SK-N-SH (cell line): ENCODE data around the gene EIPR1. TPM values are rescaled to one million over a fixed set of nuclear protein-coding genes. Genes with fewer than 3 reads are reported as not detected.
A peak's percentile ranks its signal among the peaks of the same experiment; 100 is the strongest.

Experiments
- CTCF ChIA-PET: fragments of 300-600, 350-600 bp; formaldehyde crosslinking; extraction: SDS; loops from one replicate; lab custom pipeline; 2021; lab: Yijun Ruan, JAX
- POLR2A ChIA-PET: fragments of 350-600 bp; sonication (Branson Sonifier 250); formaldehyde crosslinking; extraction: SDS; loops from one replicate; lab custom pipeline; 2020; ENCODE audit warnings: antibody characterized with exemption, inconsistent platforms; lab: Yijun Ruan, JAX
- DNase-seq: peaks from one replicate; pipeline ENCODE4 v3.0.0; 2012
- H2AFZ ChIP-seq: fragments of 200-600 bp; sonication (generic); 2 replicates; pipeline ENCODE4 v1.8.1; 2016; ENCODE audit warnings: antibody characterized with exemption, mild to moderate bottlenecking, low read depth
- H3F3A ChIP-seq: fragments of 200-600 bp; sonication (generic); replicated peaks from 2 replicates; pipeline ENCODE3; 2016; ENCODE audit warnings: antibody characterized with exemption, mild to moderate bottlenecking; ENCODE audit not compliant: insufficient read depth
- H3K27ac ChIP-seq, 2 experiments: fragments of 200-500 bp in 1 of 2; fragments of 200-600 bp in 1 of 2; sonication (Bioruptor generic) in 1 of 2; sonication (generic), shearing (Covaris generic) in 1 of 2; 2 replicates each; pipeline versions ENCODE4 v1.5.1 to v1.6.1; 2014 to 2016; ENCODE audit warnings: low read depth in 2 of 2, inconsistent platforms in 1 of 2, low read length in 1 of 2, mild to moderate bottlenecking in 1 of 2, mixed read lengths in 1 of 2
- H3K27me3 ChIP-seq: fragments of 200-600 bp; sonication (generic), shearing (Covaris generic); 2 replicates; pipeline ENCODE4 v1.6.1; 2016; ENCODE audit warnings: mixed run types; ENCODE audit not compliant: insufficient read depth
- H3K36me3 ChIP-seq, 2 experiments: fragments of 200-500 bp in 1 of 2; fragments of 200-600 bp in 1 of 2; sonication (Bioruptor generic) in 1 of 2; sonication (generic) in 1 of 2; replicated peaks in 1 of 2; 2 replicates each; pipeline versions ENCODE3 to v1.5.1; 2014 to 2016; ENCODE audit warnings: low read length in 1 of 2, mild to moderate bottlenecking in 1 of 2; ENCODE audit not compliant: insufficient read depth in 2 of 2, control insufficient read depth in 1 of 2
- H3K4me1 ChIP-seq, 2 experiments: fragments of 200-500 bp in 1 of 2; fragments of 200-600 bp in 1 of 2; sonication (Bioruptor generic) in 1 of 2; sonication (generic), shearing (Covaris generic) in 1 of 2; 2 replicates each; pipeline versions ENCODE4 v1.5.1 to v1.6.1; 2014 to 2016; ENCODE audit warnings: low read depth in 1 of 2, low read length in 1 of 2, mixed run types in 1 of 2; ENCODE audit not compliant: insufficient read depth in 2 of 2, control insufficient read depth in 1 of 2
- H3K4me2 ChIP-seq: fragments of 200-600 bp; sonication (generic), shearing (Covaris generic); 2 replicates; pipeline ENCODE4 v1.6.1; 2017; ENCODE audit warnings: mixed run types
- H3K4me3 ChIP-seq, 2 experiments: fragments of 200-500 bp in 1 of 2; fragments of 200-600 bp in 1 of 2; sonication (Bioruptor generic) in 1 of 2; sonication (generic), shearing (Covaris generic) in 1 of 2; 2 replicates each; pipeline versions ENCODE4 v1.5.1 to v1.8.1; 2014 to 2016; ENCODE audit warnings: low read depth in 2 of 2, inconsistent platforms in 1 of 2, low read length in 1 of 2, mild to moderate bottlenecking in 1 of 2, mixed read lengths in 1 of 2, moderate library complexity in 1 of 2
- H3K79me2 ChIP-seq: fragments of 200-600 bp; sonication (generic); 2 replicates; pipeline ENCODE4 v1.8.1; 2017; ENCODE audit warnings: mild to moderate bottlenecking; ENCODE audit not compliant: insufficient read depth
- H3K9ac ChIP-seq: fragments of 200-600 bp; sonication (generic); 2 replicates; pipeline ENCODE4 v1.6.1; 2017; ENCODE audit warnings: mixed run types
- H3K9me2 ChIP-seq: fragments of 200-600 bp; sonication (generic); 2 replicates; pipeline ENCODE4 v1.6.1; 2017; ENCODE audit warnings: mixed run types
- H3K9me3 ChIP-seq: fragments of 200-600 bp; sonication (generic); 2 replicates; pipeline ENCODE4 v1.6.1; 2017; ENCODE audit warnings: mixed run types, mild to moderate bottlenecking, moderate library complexity
- H4K20me1 ChIP-seq: fragments of 200-600 bp; sonication (generic); 2 replicates; pipeline ENCODE4 v1.6.1; 2017; ENCODE audit warnings: mild to moderate bottlenecking, mixed run types; ENCODE audit not compliant: insufficient read depth
- CHD2 ChIP-seq: fragments of 150-350 bp; IDR thresholded peaks from 2 replicates; pipeline ENCODE4 v1.6.1; 2018; ENCODE audit warnings: low read length; ENCODE audit not compliant: partially characterized antibody
- EP300 ChIP-seq, 2 experiments: IDR thresholded peaks; 2 replicates each; pipeline versions ENCODE4 v1.4.0 to v1.6.1; 2012; ENCODE audit warnings: borderline replicate concordance in 1 of 2, low read depth in 1 of 2, low read length in 1 of 2
- EZH2phosphoT487 ChIP-seq: fragments of 200-600 bp; sonication (generic); IDR thresholded peaks from 2 replicates; pipeline ENCODE4 v1.6.1; 2017; ENCODE audit warnings: low read depth, mixed run types, mild to moderate bottlenecking, antibody characterized with exemption, moderate library complexity, borderline replicate concordance
- FOSL2 ChIP-seq: IDR thresholded peaks from 2 replicates; pipeline ENCODE4 v1.4.0; 2012; ENCODE audit warnings: low read depth, mild to moderate bottlenecking, moderate library complexity, borderline replicate concordance
- FOXJ3 ChIP-seq: sonication (generic); formaldehyde crosslinking; IDR thresholded peaks from 2 replicates; pipeline ENCODE4 v1.5.1; 2020; ENCODE audit warnings: mild to moderate bottlenecking, missing genetic modification reagents
- FOXM1 ChIP-seq: IDR thresholded peaks from 2 replicates; pipeline ENCODE4 v1.4.0; 2012; ENCODE audit warnings: low read depth, mild to moderate bottlenecking
- GATA2 ChIP-seq: sonication (generic); formaldehyde crosslinking; IDR thresholded peaks from 2 replicates; pipeline ENCODE4 v1.5.0; 2020; ENCODE audit warnings: mild to moderate bottlenecking, missing genetic modification reagents
- MXI1 ChIP-seq: IDR thresholded peaks from 2 replicates; pipeline ENCODE4 v1.6.1; 2012; ENCODE audit warnings: mild to moderate bottlenecking, low read depth, low read length, improper control_type of control experiment
- RAD21 ChIP-seq: IDR thresholded peaks from 2 replicates; pipeline ENCODE4 v1.6.1; 2012; ENCODE audit warnings: mild to moderate bottlenecking, low read length
- RFX5 ChIP-seq: IDR thresholded peaks from 2 replicates; pipeline ENCODE4 v1.6.1; 2012; ENCODE audit warnings: mild to moderate bottlenecking, improper control_type of control experiment, low read length
- SIN3A ChIP-seq: IDR thresholded peaks from 2 replicates; pipeline ENCODE4 v1.6.1; 2012; ENCODE audit warnings: low read depth, mild to moderate bottlenecking, low read length, moderate library complexity, borderline replicate concordance
- SMC3 ChIP-seq: IDR thresholded peaks from 2 replicates; pipeline ENCODE4 v1.6.1; 2012; ENCODE audit warnings: low read depth, low read length, improper control_type of control experiment
- TAF1 ChIP-seq: IDR thresholded peaks from 2 replicates; pipeline ENCODE4 v1.6.1; 2012; ENCODE audit warnings: low read depth, mild to moderate bottlenecking, low read length, moderate library complexity, borderline replicate concordance
- WGBS: methylation state at CpG from one replicate; pipeline ENCODE4 v1.1.6; 2017; ENCODE audit warnings: low lambda C conversion rate; 5-methylcytosine and 5-hydroxymethylcytosine counted together
- polyA plus RNA-seq, 3 experiments: library from polyadenylated mRNA; depleted of rRNA; stranded (reverse); fragments of >200 nt; gene quantifications; 2 replicates each; pipeline ENCODE4 v1.2.3, GENCODE V29; 2012
- TF ChIP-seq, protein P1 (sequence below): fragments of 200-600 bp; sonication (generic); IDR thresholded peaks from 2 replicates; pipeline ENCODE4 v1.6.1; 2017; ENCODE audit warnings: antibody characterized with exemption, mild to moderate bottlenecking, moderate library complexity
- TF ChIP-seq, protein P2 (sequence below): IDR thresholded peaks from 2 replicates; pipeline ENCODE4; 2012
- TF ChIP-seq, protein P3 (sequence below): IDR thresholded peaks from 2 replicates; pipeline ENCODE4 v1.4.0; 2012; ENCODE audit warnings: low read depth, borderline replicate concordance

Gene EIPR1
- polyA plus RNA-seq, 1 of the 3 experiments (the other 2 are of a cell fraction), result 85.9 TPM

DNA sequence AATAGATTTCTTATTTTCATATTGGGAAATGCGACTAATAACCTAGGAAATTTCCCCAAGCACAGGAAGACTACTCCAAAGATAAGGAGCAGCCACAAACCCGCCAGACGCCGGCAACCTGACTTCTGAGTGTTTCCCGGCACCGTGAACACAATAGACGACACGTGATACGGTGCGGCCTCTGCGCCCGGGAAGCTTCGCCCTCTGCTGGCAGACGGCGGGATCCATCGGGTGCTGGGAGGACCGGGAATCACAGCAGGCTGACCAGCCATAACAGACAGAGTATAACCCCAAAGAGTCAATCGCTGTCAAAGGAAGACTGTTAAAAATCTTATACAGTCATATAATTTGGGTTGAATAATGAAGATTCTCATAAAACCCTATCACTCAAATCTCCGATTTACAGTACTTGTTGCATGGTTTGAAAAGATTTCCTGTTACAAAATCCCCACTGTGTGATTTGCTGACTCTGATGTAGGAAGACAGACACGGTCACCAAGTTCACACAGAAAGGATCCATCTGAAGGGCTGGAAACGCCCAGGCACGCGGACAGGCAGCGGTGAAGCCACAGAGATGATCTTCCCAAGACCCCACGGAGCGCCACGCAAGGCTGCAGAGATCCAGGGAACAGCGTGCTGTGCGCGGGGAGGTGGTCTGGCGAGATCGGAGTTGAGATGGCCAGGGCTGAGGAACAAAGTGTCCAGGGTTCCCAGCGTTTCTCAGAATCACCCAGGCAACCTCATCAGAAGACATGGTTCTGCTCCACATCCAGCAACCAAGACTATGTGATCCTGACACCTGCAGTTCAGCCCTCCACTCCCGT lies 73.8 kb downstream of the EIPR1 start (continued):
- TF ChIP-seq, protein P1, sequence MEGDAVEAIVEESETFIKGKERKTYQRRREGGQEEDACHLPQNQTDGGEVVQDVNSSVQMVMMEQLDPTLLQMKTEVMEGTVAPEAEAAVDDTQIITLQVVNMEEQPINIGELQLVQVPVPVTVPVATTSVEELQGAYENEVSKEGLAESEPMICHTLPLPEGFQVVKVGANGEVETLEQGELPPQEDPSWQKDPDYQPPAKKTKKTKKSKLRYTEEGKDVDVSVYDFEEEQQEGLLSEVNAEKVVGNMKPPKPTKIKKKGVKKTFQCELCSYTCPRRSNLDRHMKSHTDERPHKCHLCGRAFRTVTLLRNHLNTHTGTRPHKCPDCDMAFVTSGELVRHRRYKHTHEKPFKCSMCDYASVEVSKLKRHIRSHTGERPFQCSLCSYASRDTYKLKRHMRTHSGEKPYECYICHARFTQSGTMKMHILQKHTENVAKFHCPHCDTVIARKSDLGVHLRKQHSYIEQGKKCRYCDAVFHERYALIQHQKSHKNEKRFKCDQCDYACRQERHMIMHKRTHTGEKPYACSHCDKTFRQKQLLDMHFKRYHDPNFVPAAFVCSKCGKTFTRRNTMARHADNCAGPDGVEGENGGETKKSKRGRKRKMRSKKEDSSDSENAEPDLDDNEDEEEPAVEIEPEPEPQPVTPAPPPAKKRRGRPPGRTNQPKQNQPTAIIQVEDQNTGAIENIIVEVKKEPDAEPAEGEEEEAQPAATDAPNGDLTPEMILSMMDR, result peak; percentile 99
- TF ChIP-seq, protein P2, sequence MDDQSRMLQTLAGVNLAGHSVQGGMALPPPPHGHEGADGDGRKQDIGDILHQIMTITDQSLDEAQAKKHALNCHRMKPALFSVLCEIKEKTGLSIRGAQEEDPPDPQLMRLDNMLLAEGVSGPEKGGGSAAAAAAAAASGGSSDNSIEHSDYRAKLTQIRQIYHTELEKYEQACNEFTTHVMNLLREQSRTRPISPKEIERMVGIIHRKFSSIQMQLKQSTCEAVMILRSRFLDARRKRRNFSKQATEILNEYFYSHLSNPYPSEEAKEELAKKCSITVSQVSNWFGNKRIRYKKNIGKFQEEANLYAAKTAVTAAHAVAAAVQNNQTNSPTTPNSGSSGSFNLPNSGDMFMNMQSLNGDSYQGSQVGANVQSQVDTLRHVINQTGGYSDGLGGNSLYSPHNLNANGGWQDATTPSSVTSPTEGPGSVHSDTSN, result no peak
- TF ChIP-seq FOSL2 (no peak), RFX5 (no peak), SIN3A (peak; percentile 80; the same call in 1 of the 2 replicates), GATA2 (peak; percentile 60), FOXM1 (no peak), RAD21 (peak; percentile 97), CHD2 (peak; percentile 92), TAF1 (no peak)
- TF ChIP-seq, all 33 proteins: peak for 14

DNA sequence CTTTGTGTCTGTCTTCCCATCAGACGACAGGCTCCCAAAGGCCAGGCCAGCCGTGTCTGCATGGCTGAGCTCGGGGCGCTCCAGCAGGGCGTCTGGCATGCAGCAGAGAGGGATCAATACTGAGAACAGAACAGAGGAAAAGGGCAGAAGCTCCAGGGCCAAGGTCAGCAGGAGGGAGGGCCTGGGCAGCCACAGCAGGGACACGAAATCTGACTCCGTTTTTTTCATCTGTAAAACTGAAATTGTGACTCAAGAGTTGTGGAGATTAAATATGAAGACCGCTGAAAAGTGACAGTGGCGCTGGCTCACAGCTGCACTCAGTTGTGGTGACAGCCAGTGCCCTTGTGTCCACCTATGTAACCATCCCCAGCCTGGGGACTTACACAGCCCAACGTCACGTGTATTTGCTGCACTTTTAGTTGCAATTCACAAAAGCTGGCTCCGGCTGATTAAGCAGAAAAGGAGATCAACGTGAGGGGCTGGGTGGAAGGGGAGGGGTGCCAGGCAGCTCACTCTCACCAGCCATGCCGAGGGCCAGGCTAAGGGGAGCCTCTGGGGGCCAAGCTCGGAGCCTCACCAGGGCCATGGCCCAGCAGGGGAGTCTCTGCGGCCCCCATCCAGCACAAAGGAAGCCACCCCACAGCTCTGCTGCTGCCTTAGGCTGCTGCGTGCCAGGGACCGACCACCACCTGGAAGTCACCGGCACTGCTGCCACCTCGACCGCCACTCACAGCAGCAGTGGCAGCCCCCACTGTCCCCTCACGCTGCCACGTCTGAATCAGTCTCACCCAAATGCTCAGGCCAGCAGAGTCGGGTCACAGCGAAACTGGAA lies 74.7 kb downstream of the EIPR1 start:
- peak; percentile 78 for DNase-seq
- no peaks in the 10 kb centered on the region for H3K27me3 ChIP-seq
- TF ChIP-seq EZH2phosphoT487, result no peak
- peak; percentile 39 for TF ChIP-seq RAD21
- TF ChIP-seq, protein P3, sequence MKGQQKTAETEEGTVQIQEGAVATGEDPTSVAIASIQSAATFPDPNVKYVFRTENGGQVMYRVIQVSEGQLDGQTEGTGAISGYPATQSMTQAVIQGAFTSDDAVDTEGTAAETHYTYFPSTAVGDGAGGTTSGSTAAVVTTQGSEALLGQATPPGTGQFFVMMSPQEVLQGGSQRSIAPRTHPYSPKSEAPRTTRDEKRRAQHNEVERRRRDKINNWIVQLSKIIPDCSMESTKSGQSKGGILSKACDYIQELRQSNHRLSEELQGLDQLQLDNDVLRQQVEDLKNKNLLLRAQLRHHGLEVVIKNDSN, result no peak
- TF ChIP-seq SMC3, result no peak
- peak in 1 of 2 experiments; percentile 60; a peak in 1 of 4 replicates for TF ChIP-seq EP300 (IDR thresholded peaks at IDR 0.05; ENCODE audit: borderline replicate concordance in 1 of 2, low read depth in 1 of 2, low read length in 1 of 2)
- TF ChIP-seq FOXJ3 (CRISPR knock-in tag), result peak; percentile 80
- TF ChIP-seq GATA2, result peak; percentile 49; the same call in 1 of the 2 replicates
- TF ChIP-seq MXI1, result peak; percentile 44; the same call in 1 of the 2 replicates
- CTCF ChIA-PET, result interaction anchor here (0.5 to 3.7 kb wide), 37 partner anchors 9 to 1448 kb away, joined by 3 to 24 read pairs (median 5); partner anchors contain the start of gene MYT1L
- H3K9me3 ChIP-seq, result no peaks in the 10 kb centered on the region
- peak overlapping the region; percentile 71; the same call in 1 of the 2 replicates for H2AFZ ChIP-seq
- no peaks in the 10 kb centered on the region for H4K20me1 ChIP-seq
- H3F3A ChIP-seq, result peaks cover 4% of the 10 kb centered on the region
- peaks cover 6 to 13% of the 10 kb centered on the region in 2 experiments for H3K36me3 ChIP-seq
- 81% methylated on average over 17 of the region's 25 CpGs for WGBS
- POLR2A ChIA-PET, result interaction anchor here (0.7 to 2.8 kb wide), 17 partner anchors 10 to 978 kb away, joined by 3 to 21 read pairs (median 4); partner anchors contain the start of gene TRAPPC12
- peak overlapping the region; percentile 68 for H3K4me2 ChIP-seq
- H3K4me3 ChIP-seq, result peak overlapping the region; percentile 23 to 27; a peak in 3 of 4 replicates
- peaks cover 4 to 42% of the 10 kb centered on the region in 2 experiments; a peak in 3 of 4 replicates for H3K4me1 ChIP-seq
- peak overlapping the region; percentile 32; the same call in 1 of the 2 replicates for H3K9ac ChIP-seq
- peaks cover 6% of the 10 kb centered on the region; the same call in 1 of the 2 replicates for H3K79me2 ChIP-seq
- H3K27ac ChIP-seq, result peak overlapping the region; percentile 12 to 99; a peak in 3 of 4 replicates
- H3K9me2 ChIP-seq, result no peaks in the 10 kb centered on the region
